NCI-H2029 (cell line): Measurements from ENCODE around the gene PODN.

Source experiments
- DNase-seq: peaks from one replicate; lab custom pipeline; 2025; lab: John Stamatoyannopoulos, UW

PODN gene

GRCh38 chr1:53050310-53050709 is 11.7 kb upstream of the PODN start:
- DNase-seq, result no peak

GRCh38 chr1:53051676-53052075 is 10.3 kb upstream of the PODN start:
- no peak for DNase-seq

GRCh38 chr1:53057127-53057526 is 4.9 kb upstream of the PODN start:
- no peak for DNase-seq

- no peak for DNase-seq
Observed at GRCh38 chr1:53060579-53060978, 1.4 kb upstream of the PODN start.

GRCh38 chr1:53061123-53061858 is 722 bp upstream of the PODN start:
- DNase-seq, result no peak

GRCh38 chr1:53062708-53063591 is 937 bp downstream of the PODN start:
- DNase-seq, result no peak

- no peak for DNase-seq
Observed at GRCh38 chr1:53063744-53064515, 1.9 kb downstream of the PODN start.

- DNase-seq, result no peak
Observed at GRCh38 chr1:53065391-53065790, 3.4 kb downstream of the PODN start.

- no peak for DNase-seq
Observed at GRCh38 chr1:53066488-53066887, 4.5 kb downstream of the PODN start.

- DNase-seq, result no peak
Observed at GRCh38 chr1:53066891-53067738, 5.1 kb downstream of the PODN start.

GRCh38 chr1:53067886-53068285 is 5.9 kb downstream of the PODN start:
- no peak for DNase-seq

- DNase-seq, result no peak
Observed at GRCh38 chr1:53068314-53069099, 6.5 kb downstream of the PODN start.

- no peak for DNase-seq
Observed at GRCh38 chr1:53069265-53069662, 7.3 kb downstream of the PODN start.

GRCh38 chr1:53069663-53070327 is 7.8 kb downstream of the PODN start:
- DNase-seq, result no peak

- DNase-seq, result no peak
Observed at GRCh38 chr1:53070621-53071020, 8.6 kb downstream of the PODN start.

GRCh38 chr1:53071167-53071865 is 9.3 kb downstream of the PODN start:
- DNase-seq, result no peak

- no peak for DNase-seq
Observed at GRCh38 chr1:53071915-53072314, 9.9 kb downstream of the PODN start.

GRCh38 chr1:53073287-53073686 is 11.3 kb downstream of the PODN start:
- no peak for DNase-seq

GRCh38 chr1:53073868-53074311 is 11.9 kb downstream of the PODN start:
- no peak for DNase-seq
